HepG2 (cell line): ENCODE data around the gene CPEB3. TPM values are rescaled to one million over a fixed set of nuclear protein-coding genes. Genes with fewer than 3 reads are reported as not detected.

Experiments used
- ATAC-seq: fragments of 200-7000 bp; cut with Tn5 transposase; 3 replicates; pipeline ENCODE4 v1.9.1; 2020; ENCODE audit warnings: mild to moderate bottlenecking, moderate library complexity
- BruUV-seq: library from RNA; stranded (reverse); fragments of 400-500 nt; replicated peaks from 2 replicates; lab custom pipeline; 2021; lab: Mats Ljungman, UMichigan
- CTCF ChIA-PET: fragments of 300-600 bp; formaldehyde crosslinking; extraction: SDS; loops from one replicate; lab custom pipeline; 2021; ENCODE audit warnings: low total read pairs, inconsistent platforms, low intra/inter-chr PET ratio; lab: Yijun Ruan, JAX
- POLR2A ChIA-PET: fragments of 350-600 bp; sonication (Branson Sonifier 250); formaldehyde crosslinking; loops from one replicate; lab custom pipeline; 2020; ENCODE audit warnings: antibody characterized with exemption, inconsistent platforms; lab: Yijun Ruan, JAX
- DNase-seq: peaks from one replicate; pipeline ENCODE4 v3.0.0-alpha.2; 2015; ENCODE audit warnings: low spot score
- FAIRE-seq: peaks from 3 replicates; lab custom pipeline; 2011; peaks lifted over from hg19 to GRCh38; lab: Jason Lieb, UNC
- H2AFZ ChIP-seq: one replicate; pipeline ENCODE4 v1.6.1; 2011; ENCODE audit warnings: low read length, inconsistent platforms
- H3K27ac ChIP-seq: fragments of 300-600 bp; 3 replicates; pipeline ENCODE4 v1.8.0; 2011; ENCODE audit warnings: mixed run types, mild to moderate bottlenecking, mixed read lengths, low read length, inconsistent platforms; ENCODE audit not compliant: insufficient read depth; ENCODE audit errors: extremely low read length
- H3K27me3 ChIP-seq, 2 experiments: fragments of 200-600 bp in 1 of 2; 2 replicates in 1 of 2; 3 replicates in 1 of 2; pipeline versions ENCODE4 v1.6.0 to v1.8.0; 2011; ENCODE audit warnings: low read length in 2 of 2, mild to moderate bottlenecking in 2 of 2, moderate library complexity in 2 of 2, inconsistent platforms in 1 of 2; ENCODE audit not compliant: insufficient read depth in 2 of 2, control insufficient read depth in 1 of 2
- H3K36me3 ChIP-seq, 2 experiments: fragments of 200-600 bp in 1 of 2; replicated peaks in 1 of 2; 2 replicates in 1 of 2; 3 replicates in 1 of 2; pipeline versions ENCODE4 v1.5.1 to v1.8.0; 2011; ENCODE audit warnings: low read length in 2 of 2, inconsistent platforms in 1 of 2; ENCODE audit not compliant: insufficient read depth in 2 of 2, control insufficient read depth in 1 of 2
- H3K4me1 ChIP-seq: 2 replicates; pipeline ENCODE4 v1.5.1; 2012; ENCODE audit warnings: low read length, inconsistent platforms; ENCODE audit not compliant: insufficient read depth
- H3K4me2 ChIP-seq: 2 replicates; pipeline ENCODE4 v1.6.0; 2011; ENCODE audit warnings: low read depth, low read length, inconsistent platforms
- H3K4me3 ChIP-seq, 3 experiments: fragments of 200-600 bp in 1 of 3; sonication (generic), shearing (Covaris generic) in 1 of 3; replicated peaks in 1 of 3; 2 replicates each; pipeline ENCODE4 v1.5.1; 2011 to 2016; ENCODE audit warnings: low read length in 3 of 3, inconsistent platforms in 2 of 3, low read depth in 2 of 3, mild to moderate bottlenecking in 2 of 3, control low read depth in 1 of 3, mixed read lengths in 1 of 3; ENCODE audit not compliant: insufficient read depth in 1 of 3
- H3K79me2 ChIP-seq: one replicate; pipeline ENCODE4 v1.6.1; 2011; ENCODE audit warnings: low read length, inconsistent platforms; ENCODE audit not compliant: insufficient read depth
- H3K9ac ChIP-seq: 2 replicates; pipeline ENCODE4 v1.6.0; 2011; ENCODE audit warnings: mild to moderate bottlenecking, low read depth, low read length, inconsistent platforms; ENCODE audit not compliant: insufficient read depth
- H3K9me3 ChIP-seq: 2 replicates; pipeline ENCODE4 v1.5.1; 2012; ENCODE audit warnings: mild to moderate bottlenecking, low read length
- H4K20me1 ChIP-seq: 2 replicates; pipeline ENCODE4 v1.6.0; 2011; ENCODE audit warnings: inconsistent platforms, mild to moderate bottlenecking, low read length, moderate library complexity; ENCODE audit not compliant: insufficient read depth
- CBX2 ChIP-seq, 2 experiments: fragments of 200-600 bp in 1 of 2; sonication (generic); formaldehyde crosslinking in 1 of 2; IDR thresholded peaks; 2 replicates each; pipeline versions ENCODE4 v1.7.0 to v1.8.1; 2018 to 2022; ENCODE audit warnings: low read depth in 2 of 2, low read length in 1 of 2, mild to moderate bottlenecking in 1 of 2, missing genetic modification reagents in 1 of 2
- CENPT ChIP-seq: sonication (generic); formaldehyde crosslinking; IDR thresholded peaks from 2 replicates; pipeline ENCODE4 v1.8.0; 2022; ENCODE audit warnings: low read depth, mild to moderate bottlenecking, moderate library complexity, missing genetic modification reagents
- FLYWCH1 ChIP-seq: sonication (generic); formaldehyde crosslinking; IDR thresholded peaks from 2 replicates; pipeline ENCODE4 v1.8.1; 2023; ENCODE audit warnings: mild to moderate bottlenecking, missing genetic modification reagents
- HNRNPK ChIP-seq: fragments of 200-400 bp; formaldehyde crosslinking; IDR thresholded peaks from 2 replicates; pipeline ENCODE4 v1.6.1; 2018; ENCODE audit warnings: low read length, low read depth, moderate library complexity, mild to moderate bottlenecking; ENCODE audit not compliant: poor library complexity, severe bottlenecking
- HNRNPL ChIP-seq: fragments of 200-400 bp; formaldehyde crosslinking; IDR thresholded peaks from 2 replicates; pipeline ENCODE4 v1.6.1; 2017; ENCODE audit warnings: mild to moderate bottlenecking, low read depth, low read length
- MAZ ChIP-seq, 2 experiments: sonication (generic) in 1 of 2; formaldehyde crosslinking in 1 of 2; IDR thresholded peaks; 2 replicates each; pipeline versions ENCODE4 v1.5.0 to v1.6.1; 2012 to 2020; ENCODE audit warnings: low read depth in 2 of 2, mild to moderate bottlenecking in 2 of 2, borderline replicate concordance in 1 of 2, improper control_type of control experiment in 1 of 2, low read length in 1 of 2, missing genetic modification reagents in 1 of 2, moderate library complexity in 1 of 2
- RFX3 ChIP-seq: IDR thresholded peaks from 2 replicates; pipeline ENCODE4 v1.6.1; 2016; ENCODE audit warnings: missing biosample characterization, missing genetic modification reagents
- RXRA ChIP-seq: sonication (generic); formaldehyde crosslinking; IDR thresholded peaks from 2 replicates; pipeline ENCODE4 v1.5.1; 2020; ENCODE audit warnings: missing genetic modification reagents
- TMF1 ChIP-seq: sonication (generic); formaldehyde crosslinking; IDR thresholded peaks from 2 replicates; pipeline ENCODE4 v1.8.1; 2022; ENCODE audit warnings: low read depth, missing genetic modification reagents
- TRIM24 ChIP-seq: sonication (generic); formaldehyde crosslinking; IDR thresholded peaks from 2 replicates; pipeline ENCODE4 v1.8.0; 2022; ENCODE audit warnings: mild to moderate bottlenecking, missing genetic modification reagents
- ZMYM3 ChIP-seq: sonication (generic); formaldehyde crosslinking; IDR thresholded peaks from 2 replicates; pipeline ENCODE4 v1.5.1; 2020; ENCODE audit warnings: mild to moderate bottlenecking, missing genetic modification reagents
- ZNF382 ChIP-seq: sonication (generic); formaldehyde crosslinking; IDR thresholded peaks from 2 replicates; pipeline ENCODE4 v1.5.0; 2020; ENCODE audit warnings: missing genetic modification reagents, mild to moderate bottlenecking, borderline replicate concordance
- ZNF816 ChIP-seq: sonication (generic); formaldehyde crosslinking; IDR thresholded peaks from 2 replicates; pipeline ENCODE4 v1.8.0; 2022; ENCODE audit warnings: missing genetic modification reagents, mild to moderate bottlenecking, borderline replicate concordance
- WGBS: methylation state at CpG from one replicate; pipeline ENCODE4 v1.1.6; 2017; ENCODE audit warnings: low lambda C conversion rate; 5-methylcytosine and 5-hydroxymethylcytosine counted together
- in situ Hi-C: cut with HindIII; loops from 2 replicates; pipeline ENCODE4 v1.10.0; 2017; ENCODE audit warnings: low pct_unique_long_range_greater_than_20kb; ENCODE audit not compliant: extremely low pct_ligation_motif_present
- intact Hi-C: fragments of 100-400 bp; cut with micrococcal nuclease; formaldehyde crosslinking; loops from one replicate; pipeline ENCODE4 v1.10.0; 2022; ENCODE audit not compliant: unreplicated experiment
- polyA plus RNA-seq, 8 experiments: library from polyadenylated mRNA; depleted of rRNA in 3 of 8; stranded (reverse) in 7 of 8; unstranded in 1 of 8; fragments of >200 nt; fragmentation: Illumina TruSeq in 4 of 8; extraction: Trizol in 4 of 8; gene quantifications; 2 replicates each; pipeline versions ENCODE4 v1.2.1 to v1.2.3, GENCODE V29; 2011 to 2016; ENCODE audit warnings: low read depth in 4 of 8, missing spikeins in 1 of 8, mixed read lengths in 1 of 8; ENCODE audit not compliant: insufficient read depth in 1 of 8
- total RNA-seq, 5 experiments: library from RNA; depleted of rRNA; stranded (reverse); fragments of >200 nt; fragmentation: Illumina TruSeq; extraction: Trizol; gene quantifications; 2 replicates each; pipeline ENCODE4 v1.2.3, GENCODE V29; 2016; ENCODE audit warnings: low read depth in 1 of 5
- TF ChIP-seq, protein P1 (sequence below): sonication (generic); formaldehyde crosslinking; IDR thresholded peaks from 2 replicates; pipeline ENCODE4 v1.5.0; 2020; ENCODE audit warnings: missing genetic modification reagents
- TF ChIP-seq, protein P2 (sequence below): IDR thresholded peaks from 2 replicates; pipeline ENCODE4 v1.6.1; 2012; ENCODE audit warnings: inconsistent platforms
- TF ChIP-seq, protein P3 (sequence below): sonication (generic); formaldehyde crosslinking; IDR thresholded peaks from 2 replicates; pipeline ENCODE4 v1.4.0; 2020; ENCODE audit warnings: missing genetic modification reagents

CPEB3 gene
- total and polyA plus RNA-seq, 2 of the 13 experiments (the other 11 are each of a cell fraction or from before 2014, with no cell fraction given), result 0.66 to 0.70 TPM

DNA sequence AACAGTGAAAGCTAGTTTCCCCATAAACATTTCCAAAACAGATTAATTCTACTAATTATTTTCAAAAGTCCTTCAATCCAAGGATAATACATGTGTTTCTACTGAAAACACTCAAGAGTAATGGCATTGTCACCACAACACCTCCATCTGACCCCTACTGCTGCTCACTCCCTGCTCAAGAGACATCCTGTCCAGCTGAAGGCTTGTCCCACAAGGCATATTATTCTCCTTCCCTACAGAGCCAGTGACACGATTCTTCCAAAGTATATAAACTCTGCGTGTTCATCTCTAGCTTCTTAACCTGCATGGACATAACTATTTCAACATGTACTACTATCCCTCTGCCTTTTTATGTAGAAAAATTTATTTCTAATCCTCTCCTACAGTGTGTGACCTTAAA, 182.1 kb downstream of the CPEB3 start:
- peaks cover 67% of the 10 kb centered on the region for H3K4me1 ChIP-seq
- POLR2A ChIA-PET, result no interaction called here

More for the DNA sequence above, 182.1 kb downstream of the CPEB3 start:
- Histone ChIP-seq H3K27ac (no peak overlapping the region), H3K9me3 (no peaks in the 10 kb centered on the region), H3K9ac (no peak overlapping the region), H3K36me3 (no peaks in the 10 kb centered on the region; a peak in 1 of 5 replicates), H3K4me3 (no peak overlapping the region), H2AFZ (no peak overlapping the region), H3K27me3 (no peaks in the 10 kb centered on the region), H3K79me2 (no peaks in the 10 kb centered on the region)
- in situ Hi-C loops, result no loop called here
- 85% methylated on average over 2 of the region's 2 CpGs for WGBS
- CTCF ChIA-PET, result no interaction called here
- intact Hi-C loops, result no loop called here
- BruUV-seq, result no TSS peak
- ATAC-seq (no peak), FAIRE-seq (no peak), DNase-seq (no peak)
- TF ChIP-seq CBX2 (IDR thresholded peaks at IDR 0.05; ENCODE audit: low read depth, low read length), result no peak
- TF ChIP-seq CBX2 (CRISPR knock-in tag; IDR thresholded peaks at IDR 0.05; ENCODE audit: low read depth), result no peak
- no peak for TF ChIP-seq TRIM24 (CRISPR knock-in tag)
- no peak for TF ChIP-seq HNRNPL
- no peak for TF ChIP-seq MAZ (IDR thresholded peaks at IDR 0.05; ENCODE audit: borderline replicate concordance, low read depth, low read length)
- TF ChIP-seq MAZ (CRISPR knock-in tag; IDR thresholded peaks at IDR 0.05; ENCODE audit: low read depth), result no peak
- TF ChIP-seq, protein P1, sequence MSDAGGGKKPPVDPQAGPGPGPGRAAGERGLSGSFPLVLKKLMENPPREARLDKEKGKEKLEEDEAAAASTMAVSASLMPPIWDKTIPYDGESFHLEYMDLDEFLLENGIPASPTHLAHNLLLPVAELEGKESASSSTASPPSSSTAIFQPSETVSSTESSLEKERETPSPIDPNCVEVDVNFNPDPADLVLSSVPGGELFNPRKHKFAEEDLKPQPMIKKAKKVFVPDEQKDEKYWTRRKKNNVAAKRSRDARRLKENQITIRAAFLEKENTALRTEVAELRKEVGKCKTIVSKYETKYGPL, result no peak
- TF ChIP-seq, protein P2, sequence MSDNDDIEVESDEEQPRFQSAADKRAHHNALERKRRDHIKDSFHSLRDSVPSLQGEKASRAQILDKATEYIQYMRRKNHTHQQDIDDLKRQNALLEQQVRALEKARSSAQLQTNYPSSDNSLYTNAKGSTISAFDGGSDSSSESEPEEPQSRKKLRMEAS, result no peak
- no peak for TF ChIP-seq RFX3
- TF ChIP-seq FLYWCH1 (CRISPR knock-in tag), result no peak
- no peak for TF ChIP-seq TMF1 (CRISPR knock-in tag)
- no peak for TF ChIP-seq RXRA (CRISPR knock-in tag)
- TF ChIP-seq, protein P3, sequence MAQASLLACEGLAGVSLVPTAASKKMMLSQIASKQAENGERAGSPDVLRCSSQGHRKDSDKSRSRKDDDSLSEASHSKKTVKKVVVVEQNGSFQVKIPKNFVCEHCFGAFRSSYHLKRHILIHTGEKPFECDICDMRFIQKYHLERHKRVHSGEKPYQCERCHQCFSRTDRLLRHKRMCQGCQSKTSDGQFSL (CRISPR knock-in tag), result no peak
- TF ChIP-seq ZMYM3 (CRISPR knock-in tag), result no peak
- TF ChIP-seq ZNF382 (CRISPR knock-in tag), result no peak
- no peak for TF ChIP-seq HNRNPK
- TF ChIP-seq ZNF816, result no peak
- TF ChIP-seq CENPT (CRISPR knock-in tag), result no peak
- TF ChIP-seq, all 625 proteins: peak for 0
- H4K20me1 ChIP-seq, result no peaks in the 10 kb centered on the region
- H3K4me2 ChIP-seq, result no peak overlapping the region
